Measurements from ENCODE around the gene LRRC38. TPM values are rescaled to one million over a fixed set of nuclear protein-coding genes. Genes with fewer than 3 reads are reported as not detected.

Gene LRRC38
- total RNA-seq, 1 donor, result not detected

DNA sequence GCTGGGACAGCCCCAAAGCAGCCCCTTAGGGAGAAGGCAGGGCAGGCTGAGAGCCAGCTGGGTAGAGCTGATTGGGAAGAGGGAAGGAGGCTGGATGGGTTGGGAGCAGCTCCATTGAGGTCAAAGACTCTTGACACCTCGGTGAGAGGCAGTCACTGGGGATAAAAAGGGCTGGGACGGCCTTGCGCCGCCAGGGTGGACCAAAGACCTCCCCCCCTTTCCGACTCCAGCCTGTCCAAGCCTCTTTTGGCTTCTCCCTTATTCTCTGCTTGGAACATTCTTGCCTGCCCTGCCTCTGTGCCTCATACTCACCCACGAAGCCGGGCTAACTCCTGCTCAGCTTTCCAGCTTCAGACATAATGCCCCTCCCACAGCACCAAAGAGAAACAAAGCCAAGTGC lies 51.1 kb downstream of the LRRC38 start:
- Histone ChIP-seq H3K27ac (ENCODE audit: low read depth, low read length) (no peak overlapping the region), H3K4me2 (ENCODE audit: insufficient read depth, low read length) (no peak overlapping the region), H3K4me3 (ENCODE audit: insufficient read depth, low read length) (no peak overlapping the region), H3K79me2 (ENCODE audit: insufficient read depth, low read length) (no peaks in the 10 kb centered on the region), H3K4me1 (ENCODE audit: insufficient read depth, low read length) (no peaks in the 10 kb centered on the region), H3K9me3 (ENCODE audit: low read depth, low read length) (no peaks in the 10 kb centered on the region), H2AFZ (ENCODE audit: low read length) (no peak overlapping the region), H3K27me3 (ENCODE audit: insufficient read depth, low read length) (no peaks in the 10 kb centered on the region), H3K36me3 (ENCODE audit: insufficient read depth, low read length) (no peaks in the 10 kb centered on the region), H4K20me1 (ENCODE audit: insufficient read depth, low read length) (no peaks in the 10 kb centered on the region)
- TF ChIP-seq, protein P1, sequence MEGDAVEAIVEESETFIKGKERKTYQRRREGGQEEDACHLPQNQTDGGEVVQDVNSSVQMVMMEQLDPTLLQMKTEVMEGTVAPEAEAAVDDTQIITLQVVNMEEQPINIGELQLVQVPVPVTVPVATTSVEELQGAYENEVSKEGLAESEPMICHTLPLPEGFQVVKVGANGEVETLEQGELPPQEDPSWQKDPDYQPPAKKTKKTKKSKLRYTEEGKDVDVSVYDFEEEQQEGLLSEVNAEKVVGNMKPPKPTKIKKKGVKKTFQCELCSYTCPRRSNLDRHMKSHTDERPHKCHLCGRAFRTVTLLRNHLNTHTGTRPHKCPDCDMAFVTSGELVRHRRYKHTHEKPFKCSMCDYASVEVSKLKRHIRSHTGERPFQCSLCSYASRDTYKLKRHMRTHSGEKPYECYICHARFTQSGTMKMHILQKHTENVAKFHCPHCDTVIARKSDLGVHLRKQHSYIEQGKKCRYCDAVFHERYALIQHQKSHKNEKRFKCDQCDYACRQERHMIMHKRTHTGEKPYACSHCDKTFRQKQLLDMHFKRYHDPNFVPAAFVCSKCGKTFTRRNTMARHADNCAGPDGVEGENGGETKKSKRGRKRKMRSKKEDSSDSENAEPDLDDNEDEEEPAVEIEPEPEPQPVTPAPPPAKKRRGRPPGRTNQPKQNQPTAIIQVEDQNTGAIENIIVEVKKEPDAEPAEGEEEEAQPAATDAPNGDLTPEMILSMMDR (IDR thresholded peaks at IDR 0.05; ENCODE audit: extremely low read depth, low read depth, low read length), result no peak
- no peak for DNase-seq (ENCODE audit: insufficient read length, low spot score, missing footprints)

DNA sequence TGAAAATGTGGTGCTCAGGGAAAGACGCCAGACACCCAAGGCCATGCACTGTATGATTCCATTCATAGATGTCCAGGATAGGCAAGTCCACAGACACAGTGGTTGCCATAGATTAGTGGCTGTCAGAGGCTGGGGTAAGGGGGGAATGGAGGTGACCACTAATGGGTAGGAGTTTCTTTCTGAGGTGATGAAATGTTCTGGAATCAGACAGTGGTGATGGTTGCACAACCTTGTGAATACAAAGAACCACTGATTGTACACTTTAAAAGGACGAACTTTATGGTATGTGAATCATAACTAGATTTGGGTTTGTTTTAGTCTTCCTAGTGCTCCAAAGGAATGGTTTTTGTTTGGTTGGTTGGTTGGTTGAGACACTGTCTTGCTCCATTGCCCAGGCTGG lies 51.8 kb downstream of the LRRC38 start:
- no peaks in the 10 kb centered on the region for H3K27me3 ChIP-seq (ENCODE audit: insufficient read depth, low read length)
- H3K27ac ChIP-seq (ENCODE audit: low read depth, low read length), result no peak overlapping the region
- no peaks in the 10 kb centered on the region for H3K4me1 ChIP-seq (ENCODE audit: insufficient read depth, low read length)
- DNase-seq (ENCODE audit: insufficient read length, low spot score, missing footprints), result no peak
- no peak overlapping the region for H3K4me3 ChIP-seq (ENCODE audit: insufficient read depth, low read length)
- TF ChIP-seq, protein P1 (IDR thresholded peaks at IDR 0.05; ENCODE audit: extremely low read depth, low read depth, low read length), result no peak
- no peaks in the 10 kb centered on the region for H3K36me3 ChIP-seq (ENCODE audit: insufficient read depth, low read length)
- H3K4me2 ChIP-seq (ENCODE audit: insufficient read depth, low read length), result no peak overlapping the region
- H4K20me1 ChIP-seq (ENCODE audit: insufficient read depth, low read length), result no peaks in the 10 kb centered on the region
- no peak overlapping the region for H2AFZ ChIP-seq (ENCODE audit: low read length)
- no peaks in the 10 kb centered on the region for H3K79me2 ChIP-seq (ENCODE audit: insufficient read depth, low read length)
- no peaks in the 10 kb centered on the region for H3K9me3 ChIP-seq (ENCODE audit: low read depth, low read length)

DNA sequence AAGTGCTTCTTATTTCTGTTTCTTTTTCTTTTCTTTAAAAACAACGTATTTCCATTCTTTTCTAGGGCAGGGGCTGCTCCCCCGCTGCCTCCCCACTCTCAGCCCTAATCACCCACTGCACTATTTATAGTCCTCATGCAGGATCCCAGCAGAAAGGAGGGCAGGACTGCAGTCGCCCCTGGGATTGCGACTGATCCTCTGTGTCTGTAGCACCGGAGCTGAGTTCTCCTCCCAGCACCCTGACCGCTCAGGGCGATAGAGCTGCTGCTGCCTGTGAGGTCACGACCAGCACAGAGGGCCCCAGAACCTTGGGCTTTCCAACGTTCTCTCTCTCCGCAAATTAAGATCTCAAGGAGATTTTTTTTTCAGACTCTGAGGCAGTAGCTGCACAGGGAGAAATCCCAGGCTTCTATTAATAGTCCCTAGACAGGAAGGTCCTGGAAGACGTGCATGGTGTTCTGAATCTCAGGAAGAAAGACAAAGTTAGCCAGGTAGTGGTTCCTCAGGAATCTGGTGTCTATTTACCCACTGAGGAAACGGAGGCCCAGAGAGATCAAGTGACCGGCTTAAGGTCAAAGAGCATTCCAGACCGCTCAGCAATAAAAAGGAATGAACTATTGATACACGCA lies 56.8 kb downstream of the LRRC38 start:
- H3K27ac ChIP-seq (ENCODE audit: low read depth, low read length), result no peak overlapping the region
- H3K27me3 ChIP-seq (ENCODE audit: insufficient read depth, low read length), result no peaks in the 10 kb centered on the region

GRCh38 chr1:13451399-13451965 lies 62.3 kb downstream of the LRRC38 start:
- Histone ChIP-seq H3K79me2 (ENCODE audit: insufficient read depth, low read length) (no peaks in the 10 kb centered on the region), H3K36me3 (ENCODE audit: insufficient read depth, low read length) (no peaks in the 10 kb centered on the region), H2AFZ (ENCODE audit: low read length) (no peak overlapping the region), H3K4me1 (ENCODE audit: insufficient read depth, low read length) (no peaks in the 10 kb centered on the region), H4K20me1 (ENCODE audit: insufficient read depth, low read length) (no peaks in the 10 kb centered on the region), H3K4me2 (ENCODE audit: insufficient read depth, low read length) (no peak overlapping the region), H3K9me3 (ENCODE audit: low read depth, low read length) (no peaks in the 10 kb centered on the region), H3K27me3 (ENCODE audit: insufficient read depth, low read length) (no peaks in the 10 kb centered on the region), H3K27ac (ENCODE audit: low read depth, low read length) (no peak overlapping the region), H3K4me3 (ENCODE audit: insufficient read depth, low read length) (no peak overlapping the region)
- no peak for DNase-seq (ENCODE audit: insufficient read length, low spot score, missing footprints)
- TF ChIP-seq, protein P1 (IDR thresholded peaks at IDR 0.05; ENCODE audit: extremely low read depth, low read depth, low read length), result no peak

More for the DNA sequence above, 56.8 kb downstream of the LRRC38 start:
- no peak overlapping the region for H2AFZ ChIP-seq (ENCODE audit: low read length)
- no peak overlapping the region for H3K4me2 ChIP-seq (ENCODE audit: insufficient read depth, low read length)
- no peaks in the 10 kb centered on the region for H3K9me3 ChIP-seq (ENCODE audit: low read depth, low read length)
- TF ChIP-seq, protein P1 (IDR thresholded peaks at IDR 0.05; ENCODE audit: extremely low read depth, low read depth, low read length), result no peak
- H3K4me3 ChIP-seq (ENCODE audit: insufficient read depth, low read length), result no peak overlapping the region
- DNase-seq (ENCODE audit: insufficient read length, low spot score, missing footprints), result no peak
- no peaks in the 10 kb centered on the region for H4K20me1 ChIP-seq (ENCODE audit: insufficient read depth, low read length)
- no peaks in the 10 kb centered on the region for H3K36me3 ChIP-seq (ENCODE audit: insufficient read depth, low read length)
- no peaks in the 10 kb centered on the region for H3K79me2 ChIP-seq (ENCODE audit: insufficient read depth, low read length)
- H3K4me1 ChIP-seq (ENCODE audit: insufficient read depth, low read length), result no peaks in the 10 kb centered on the region
